H9 (cell line): Measurements from ENCODE around the gene SEC62. TPM values are rescaled to one million over a fixed set of nuclear protein-coding genes. Genes with fewer than 3 reads are reported as not detected.

ENCODE experiments used
- DNase-seq: peaks from one replicate; pipeline ENCODE4 v3.0.0-alpha.2; 2017
- H2AFZ ChIP-seq: one replicate; pipeline ENCODE4 v1.6.1; 2013; ENCODE audit warnings: mild to moderate bottlenecking, low read length, control low read depth, moderate library complexity
- H2AK5ac ChIP-seq: 2 replicates; pipeline ENCODE4 v1.6.1; 2013; ENCODE audit warnings: low read length, control low read depth, mixed read lengths; ENCODE audit not compliant: insufficient read length
- H2BK120ac ChIP-seq: one replicate; pipeline ENCODE4 v1.6.1; 2013; ENCODE audit warnings: low read depth, mild to moderate bottlenecking, low read length, control low read depth, inconsistent platforms; ENCODE audit not compliant: poor library complexity, severe bottlenecking
- H2BK12ac ChIP-seq: 2 replicates; pipeline ENCODE4 v1.6.1; 2013; ENCODE audit warnings: low read length, control low read depth, mixed read lengths, low read depth; ENCODE audit not compliant: insufficient read length
- H2BK15ac ChIP-seq: 2 replicates; pipeline ENCODE4 v1.6.1; 2013; ENCODE audit warnings: low read depth, low read length, control low read depth
- H2BK20ac ChIP-seq: one replicate; pipeline ENCODE4 v1.6.1; 2013; ENCODE audit warnings: low read depth, mild to moderate bottlenecking, low read length, control low read depth, inconsistent platforms; ENCODE audit not compliant: poor library complexity, severe bottlenecking
- H2BK5ac ChIP-seq: 2 replicates; pipeline ENCODE4 v1.6.1; 2013; ENCODE audit warnings: low read length, control low read depth, mixed read lengths; ENCODE audit not compliant: insufficient read length
- H3K14ac ChIP-seq: 2 replicates; pipeline ENCODE4 v1.6.1; 2013; ENCODE audit warnings: low read length, control low read depth; ENCODE audit not compliant: insufficient read depth
- H3K18ac ChIP-seq: 2 replicates; pipeline ENCODE4 v1.6.1; 2013; ENCODE audit warnings: low read depth, mild to moderate bottlenecking, mixed read lengths, low read length, control low read depth; ENCODE audit not compliant: insufficient read length
- H3K23ac ChIP-seq: 2 replicates; pipeline ENCODE4 v1.6.1; 2013; ENCODE audit warnings: low read length, control low read depth, mixed read lengths, low read depth; ENCODE audit not compliant: insufficient read length
- H3K23me2 ChIP-seq: 2 replicates; pipeline ENCODE4 v1.6.1; 2013; ENCODE audit warnings: low read depth, mild to moderate bottlenecking, mixed read lengths, low read length, control low read depth; ENCODE audit not compliant: insufficient read length, poor library complexity, severe bottlenecking
- H3K27ac ChIP-seq: 2 replicates; pipeline ENCODE4 v1.5.1; 2013; ENCODE audit warnings: low read length, control low read depth, mixed read lengths, low read depth; ENCODE audit not compliant: insufficient read length
- H3K27me3 ChIP-seq: 2 replicates; pipeline ENCODE4 v1.6.1; 2013; ENCODE audit warnings: low read length, control low read depth, inconsistent platforms; ENCODE audit not compliant: insufficient read depth
- H3K4ac ChIP-seq: 2 replicates; pipeline ENCODE4 v1.6.1; 2013; ENCODE audit warnings: low read depth, mild to moderate bottlenecking, control low read depth, inconsistent platforms, low read length, moderate library complexity
- H3K4me1 ChIP-seq: 2 replicates; pipeline ENCODE4 v1.6.1; 2013; ENCODE audit warnings: low read length, control low read depth, inconsistent platforms; ENCODE audit not compliant: insufficient read depth
- H3K4me2 ChIP-seq: 2 replicates; pipeline ENCODE4 v1.6.1; 2013; ENCODE audit warnings: low read length, control low read depth, mixed read lengths; ENCODE audit not compliant: insufficient read length, insufficient read depth
- H3K56ac ChIP-seq: 2 replicates; pipeline ENCODE4 v1.6.1; 2013; ENCODE audit warnings: low read depth, mild to moderate bottlenecking, mixed read lengths, low read length, control low read depth; ENCODE audit not compliant: insufficient read length
- H3K79me1 ChIP-seq: 2 replicates; pipeline ENCODE4 v1.6.1; 2013; ENCODE audit warnings: low read depth, mild to moderate bottlenecking, moderate library complexity, low read length, control low read depth, inconsistent platforms; ENCODE audit not compliant: insufficient read depth, poor library complexity, severe bottlenecking
- H3K79me2 ChIP-seq: 2 replicates; pipeline ENCODE4 v1.6.1; 2013; ENCODE audit warnings: low read length, control low read depth, inconsistent platforms; ENCODE audit not compliant: insufficient read depth
- H3K9ac ChIP-seq: 2 replicates; pipeline ENCODE4 v1.6.1; 2013; ENCODE audit warnings: low read length, control low read depth, mixed read lengths; ENCODE audit not compliant: insufficient read length; ENCODE audit errors: extremely low read depth
- H3K9me3 ChIP-seq: one replicate; pipeline ENCODE4 v1.6.1; 2013; ENCODE audit warnings: low read depth, low read length, inconsistent platforms; ENCODE audit not compliant: control insufficient read depth
- H3T11ph ChIP-seq: one replicate; pipeline ENCODE4 v1.6.1; 2013; ENCODE audit warnings: mild to moderate bottlenecking, low read length, control low read depth, inconsistent platforms
- H4K20me1 ChIP-seq: one replicate; pipeline ENCODE4 v1.6.1; 2013; ENCODE audit not compliant: control insufficient read depth, insufficient read length, insufficient read depth
- H4K5ac ChIP-seq: 2 replicates; pipeline ENCODE4 v1.6.1; 2013; ENCODE audit warnings: low read depth, mild to moderate bottlenecking, mixed read lengths, low read length, control low read depth; ENCODE audit not compliant: insufficient read length
- H4K8ac ChIP-seq: replicated peaks from 2 replicates; pipeline ENCODE4 v1.6.1; 2013; ENCODE audit warnings: low read length, control low read depth, mixed read lengths, low read depth; ENCODE audit not compliant: insufficient read length
- H4K91ac ChIP-seq: 2 replicates; pipeline ENCODE4 v1.6.1; 2013; ENCODE audit warnings: low read depth, mild to moderate bottlenecking, moderate library complexity, mixed read lengths, low read length, control low read depth; ENCODE audit not compliant: insufficient read length
- H3K27ac Mint-ChIP-seq, 3 experiments: 2 replicates in 2 of 3; 3 replicates in 1 of 3; pipeline ENCODE4 v1.8.0; 2020 to 2021; ENCODE audit warnings: mixed read lengths in 3 of 3, mild to moderate bottlenecking in 1 of 3, moderate library complexity in 1 of 3
- H3K27me3 Mint-ChIP-seq: 2 replicates; pipeline ENCODE4 v1.8.0; 2021; ENCODE audit warnings: low read depth, mild to moderate bottlenecking, moderate library complexity, mixed read lengths
- H3K36me3 Mint-ChIP-seq, 3 experiments: 2 replicates in 2 of 3; 3 replicates in 1 of 3; pipeline ENCODE4 v1.8.0; 2020 to 2021; ENCODE audit warnings: low read depth in 3 of 3, mixed read lengths in 3 of 3; ENCODE audit not compliant: insufficient read depth in 1 of 3
- H3K4me1 Mint-ChIP-seq, 2 experiments: 2 replicates each; pipeline ENCODE4 v1.8.0; 2020; ENCODE audit warnings: mixed read lengths in 2 of 2
- H3K4me3 Mint-ChIP-seq, 2 experiments: 2 replicates in 1 of 2; 3 replicates in 1 of 2; pipeline ENCODE4 v1.8.0; 2020 to 2021; ENCODE audit warnings: mild to moderate bottlenecking in 2 of 2, mixed read lengths in 2 of 2, moderate library complexity in 1 of 2
- H3K9me3 Mint-ChIP-seq, 2 experiments: 2 replicates in 1 of 2; 3 replicates in 1 of 2; pipeline ENCODE4 v1.8.0; 2020; ENCODE audit warnings: mild to moderate bottlenecking in 2 of 2, mixed read lengths in 2 of 2, moderate library complexity in 1 of 2
- CTCF ChIP-seq: fragments of 200-600 bp; sonication (generic); conservative IDR thresholded peaks from 3 replicates; pipeline ENCODE4 v1.8.0; 2021; ENCODE audit warnings: antibody characterized with exemption, mild to moderate bottlenecking
- WGBS: extraction: QIAGEN DNeasy Blood & Tissue Kit; methylation state at CpG from one replicate; pipeline ENCODE4 v1.1.7; 2013; ENCODE audit warnings: missing lambda C conversion rate, low lambda C conversion rate, mixed read lengths; ENCODE audit not compliant: insufficient read length; ENCODE audit errors: extremely low coverage; 5-methylcytosine and 5-hydroxymethylcytosine counted together
- total RNA-seq: library from RNA; stranded (reverse); gene quantifications from 2 replicates; pipeline ENCODE4 v1.2.1, GENCODE V29; 2021

Gene SEC62
- total RNA-seq, 1 experiment from 2014 or later: 98.7 TPM

DNA sequence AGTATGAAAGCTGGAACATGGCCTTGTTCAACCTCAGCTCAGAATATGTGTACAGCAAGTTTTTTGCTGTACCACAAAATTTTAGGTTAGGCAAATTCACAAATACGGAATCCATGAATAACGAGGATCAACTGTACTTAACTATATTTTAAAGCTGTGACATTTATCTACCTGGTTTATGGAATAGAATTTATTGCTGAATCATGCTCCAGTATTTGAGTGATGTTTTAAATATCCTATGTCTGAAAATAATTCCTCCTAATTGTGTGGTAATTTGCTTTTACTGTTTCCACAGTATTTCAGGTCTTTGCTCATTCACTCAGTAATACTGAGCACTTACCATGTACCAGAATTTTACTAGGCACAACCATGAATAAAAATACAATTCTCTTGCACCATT, 29.5 kb downstream of the SEC62 start:
- Histone ChIP-seq H2AK5ac (no peak overlapping the region), H4K5ac (no peak overlapping the region), H4K91ac (no peak overlapping the region), H3K4ac (no peak overlapping the region), H3K4me1 (no peaks in the 10 kb centered on the region), H2BK12ac (no peak overlapping the region), H2BK15ac (no peak overlapping the region), H2BK120ac (no peak overlapping the region), H3K23me2 (no peaks in the 10 kb centered on the region), H4K20me1 (no peaks in the 10 kb centered on the region), H3T11ph (no peak overlapping the region), H3K9me3 (no peaks in the 10 kb centered on the region), H3K14ac (no peak overlapping the region), H3K4me2 (no peak overlapping the region), H4K8ac (no peak overlapping the region), H3K27ac (no peak overlapping the region), H2BK20ac (no peak overlapping the region), H2AFZ (no peak overlapping the region), H2BK5ac (no peak overlapping the region), H3K18ac (no peak overlapping the region), H3K56ac (no peak overlapping the region), H3K79me1 (no peaks in the 10 kb centered on the region), H3K9ac (no peak overlapping the region), H3K79me2 (no peaks in the 10 kb centered on the region), H3K27me3 (no peaks in the 10 kb centered on the region), H3K23ac (no peak overlapping the region)
- no peak for DNase-seq
- H3K4me1 Mint-ChIP-seq: no peaks in the 10 kb centered on the region
- no peaks in the 10 kb centered on the region for H3K9me3 Mint-ChIP-seq
- peak overlapping the region in 2 of 3 experiments; percentile 52 to 95; a peak in 1 of 7 replicates for H3K27ac Mint-ChIP-seq
- no peak overlapping the region for H3K4me3 Mint-ChIP-seq
- no peaks in the 10 kb centered on the region for H3K27me3 Mint-ChIP-seq
- TF ChIP-seq CTCF: no peak
- no CpG with 5 or more reads among the region's 2 CpGs for WGBS
- peaks cover 9 to 20% (median 15%) of the 10 kb centered on the region in 3 experiments; a peak in 6 of 7 replicates for H3K36me3 Mint-ChIP-seq
